Thyroid gland (tissue), 4 donors: Measurements from ENCODE around the gene DPP4.

Experiments used
- POLR2A ChIP-seq, 2 donors: fragments of 450-650 bp; IDR thresholded peaks; one replicate each; pipeline ENCODE4 v1.6.1; 2017; ENCODE audit warnings: antibody characterized with exemption in 2 of 2, mild to moderate bottlenecking in 2 of 2, moderate library complexity in 1 of 2
- TF ChIP-seq, protein P1 (sequence below), 6 experiments: fragments of 200-600 bp in 3 of 6; fragments of 450-650 bp in 3 of 6; sonication (generic) in 3 of 6; IDR thresholded peaks; one replicate each; pipeline ENCODE4 v1.5.1; 2016 to 2019; ENCODE audit warnings: antibody characterized with exemption in 6 of 6, mild to moderate bottlenecking in 2 of 6, inconsistent platforms in 1 of 6, moderate library complexity in 1 of 6

DNA sequence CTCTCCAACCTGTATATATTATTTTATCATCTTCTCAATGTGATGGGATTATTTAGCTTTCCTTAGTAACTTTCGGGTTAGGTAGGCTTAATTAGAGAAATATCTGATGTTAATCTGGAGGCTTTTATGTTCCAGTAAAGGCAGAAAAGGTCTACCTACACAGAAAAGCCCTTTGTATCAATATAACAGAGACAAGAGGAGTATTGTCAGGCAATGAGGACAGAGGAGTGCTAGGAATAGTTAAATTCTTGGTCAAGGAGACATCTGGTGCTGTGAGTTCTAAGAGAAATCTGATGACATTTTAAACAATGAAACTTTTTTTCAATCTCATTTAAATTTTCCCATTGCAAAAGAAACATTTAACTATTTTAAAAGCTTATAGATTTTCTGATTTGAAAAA, 36.1 kb downstream of the DPP4 start:
- TF ChIP-seq, protein P1, sequence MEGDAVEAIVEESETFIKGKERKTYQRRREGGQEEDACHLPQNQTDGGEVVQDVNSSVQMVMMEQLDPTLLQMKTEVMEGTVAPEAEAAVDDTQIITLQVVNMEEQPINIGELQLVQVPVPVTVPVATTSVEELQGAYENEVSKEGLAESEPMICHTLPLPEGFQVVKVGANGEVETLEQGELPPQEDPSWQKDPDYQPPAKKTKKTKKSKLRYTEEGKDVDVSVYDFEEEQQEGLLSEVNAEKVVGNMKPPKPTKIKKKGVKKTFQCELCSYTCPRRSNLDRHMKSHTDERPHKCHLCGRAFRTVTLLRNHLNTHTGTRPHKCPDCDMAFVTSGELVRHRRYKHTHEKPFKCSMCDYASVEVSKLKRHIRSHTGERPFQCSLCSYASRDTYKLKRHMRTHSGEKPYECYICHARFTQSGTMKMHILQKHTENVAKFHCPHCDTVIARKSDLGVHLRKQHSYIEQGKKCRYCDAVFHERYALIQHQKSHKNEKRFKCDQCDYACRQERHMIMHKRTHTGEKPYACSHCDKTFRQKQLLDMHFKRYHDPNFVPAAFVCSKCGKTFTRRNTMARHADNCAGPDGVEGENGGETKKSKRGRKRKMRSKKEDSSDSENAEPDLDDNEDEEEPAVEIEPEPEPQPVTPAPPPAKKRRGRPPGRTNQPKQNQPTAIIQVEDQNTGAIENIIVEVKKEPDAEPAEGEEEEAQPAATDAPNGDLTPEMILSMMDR (IDR thresholded peaks at IDR 0.05): no peak
- TF ChIP-seq POLR2A (IDR thresholded peaks at IDR 0.05): no peak
